Sigmoid colon (tissue), 4 donors: ENCODE data around the gene DIP2C.

Experiments used
- EP300 ChIP-seq, 4 donors: sonication (generic); formaldehyde crosslinking; IDR thresholded peaks; one replicate each; pipeline ENCODE4 v1.6.1; 2017; ENCODE audit warnings: antibody characterized with exemption in 4 of 4
- POLR2A ChIP-seq, 2 donors: fragments of 450-650 bp; IDR thresholded peaks; one replicate each; pipeline ENCODE4 v1.6.1; 2016; ENCODE audit warnings: antibody characterized with exemption in 2 of 2, mild to moderate bottlenecking in 2 of 2, moderate library complexity in 2 of 2
- POLR2AphosphoS5 ChIP-seq, 4 donors: sonication (generic); formaldehyde crosslinking; IDR thresholded peaks; one replicate each; pipeline ENCODE4 v1.6.1; 2017; ENCODE audit warnings: antibody characterized with exemption in 4 of 4
- TF ChIP-seq, protein P1 (sequence below), 4 experiments: fragments of 450-650 bp in 3 of 4; fragments of 200-600 bp in 1 of 4; IDR thresholded peaks; one replicate each; pipeline ENCODE4 v1.5.1; 2016 to 2019; ENCODE audit warnings: antibody characterized with exemption in 4 of 4, mild to moderate bottlenecking in 3 of 4, moderate library complexity in 2 of 4

DNA sequence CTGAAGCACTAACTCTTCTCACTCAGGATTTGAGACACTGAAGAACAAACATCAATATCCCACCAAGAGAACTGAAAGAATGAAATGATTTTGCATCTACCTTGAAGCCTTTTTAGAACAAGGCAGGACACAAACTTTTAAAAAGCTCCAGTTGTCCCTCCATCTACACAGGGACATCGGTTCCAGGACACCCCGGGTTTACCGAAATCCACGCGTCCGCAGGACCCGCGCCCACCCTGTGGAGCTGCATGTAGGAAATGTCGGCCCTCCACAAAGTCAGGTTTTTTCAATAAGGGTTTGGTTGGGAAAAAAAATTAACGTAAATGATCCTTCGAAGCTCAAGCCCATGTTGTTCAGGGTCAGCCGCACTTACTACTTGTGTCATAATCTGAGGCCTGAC, 94.0 kb downstream of the DIP2C start:
- TF ChIP-seq, protein P1, sequence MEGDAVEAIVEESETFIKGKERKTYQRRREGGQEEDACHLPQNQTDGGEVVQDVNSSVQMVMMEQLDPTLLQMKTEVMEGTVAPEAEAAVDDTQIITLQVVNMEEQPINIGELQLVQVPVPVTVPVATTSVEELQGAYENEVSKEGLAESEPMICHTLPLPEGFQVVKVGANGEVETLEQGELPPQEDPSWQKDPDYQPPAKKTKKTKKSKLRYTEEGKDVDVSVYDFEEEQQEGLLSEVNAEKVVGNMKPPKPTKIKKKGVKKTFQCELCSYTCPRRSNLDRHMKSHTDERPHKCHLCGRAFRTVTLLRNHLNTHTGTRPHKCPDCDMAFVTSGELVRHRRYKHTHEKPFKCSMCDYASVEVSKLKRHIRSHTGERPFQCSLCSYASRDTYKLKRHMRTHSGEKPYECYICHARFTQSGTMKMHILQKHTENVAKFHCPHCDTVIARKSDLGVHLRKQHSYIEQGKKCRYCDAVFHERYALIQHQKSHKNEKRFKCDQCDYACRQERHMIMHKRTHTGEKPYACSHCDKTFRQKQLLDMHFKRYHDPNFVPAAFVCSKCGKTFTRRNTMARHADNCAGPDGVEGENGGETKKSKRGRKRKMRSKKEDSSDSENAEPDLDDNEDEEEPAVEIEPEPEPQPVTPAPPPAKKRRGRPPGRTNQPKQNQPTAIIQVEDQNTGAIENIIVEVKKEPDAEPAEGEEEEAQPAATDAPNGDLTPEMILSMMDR (IDR thresholded peaks at IDR 0.05), result no peak
- TF ChIP-seq EP300 (IDR thresholded peaks at IDR 0.05), result no peak
- TF ChIP-seq POLR2A (IDR thresholded peaks at IDR 0.05), result no peak
- no peak for TF ChIP-seq POLR2AphosphoS5 (IDR thresholded peaks at IDR 0.05)
